Esophagus squamous epithelium (tissue), 4 donors: Measurements from ENCODE around the gene GALNT2.

ENCODE experiments used
- POLR2A ChIP-seq, 4 donors: fragments of 450-650 bp; IDR thresholded peaks; one replicate each; pipeline ENCODE4 v1.6.1; 2017; ENCODE audit warnings: antibody characterized with exemption in 4 of 4, mild to moderate bottlenecking in 4 of 4, moderate library complexity in 3 of 4
- TF ChIP-seq, protein P1 (sequence below), 6 experiments: fragments of 450-650 bp in 4 of 6; fragments of 200-600 bp in 2 of 6; sonication (generic) in 2 of 6; IDR thresholded peaks; one replicate each; pipeline ENCODE4 v1.5.1; 2016 to 2019; ENCODE audit warnings: antibody characterized with exemption in 6 of 6, mild to moderate bottlenecking in 4 of 6, moderate library complexity in 4 of 6

DNA sequence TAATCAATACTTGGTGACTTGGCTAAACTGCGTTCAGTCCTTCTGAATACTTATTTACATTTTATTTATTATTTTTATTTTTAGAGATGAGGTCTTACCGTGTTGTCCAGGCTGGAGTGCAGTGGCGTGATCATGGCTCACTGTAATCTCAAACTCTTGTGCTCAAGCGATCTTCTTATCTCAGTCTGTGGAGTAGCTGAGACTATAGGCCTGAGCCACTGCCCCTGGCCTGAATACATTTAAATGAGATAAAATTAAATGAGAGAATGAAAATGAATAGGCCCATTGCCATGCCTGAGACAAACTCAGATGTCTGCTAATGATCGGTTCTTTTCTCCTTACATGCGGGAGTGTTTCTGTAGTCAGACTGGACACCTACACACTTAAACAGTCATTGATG is 86.0 kb downstream of the GALNT2 start:
- TF ChIP-seq, protein P1, sequence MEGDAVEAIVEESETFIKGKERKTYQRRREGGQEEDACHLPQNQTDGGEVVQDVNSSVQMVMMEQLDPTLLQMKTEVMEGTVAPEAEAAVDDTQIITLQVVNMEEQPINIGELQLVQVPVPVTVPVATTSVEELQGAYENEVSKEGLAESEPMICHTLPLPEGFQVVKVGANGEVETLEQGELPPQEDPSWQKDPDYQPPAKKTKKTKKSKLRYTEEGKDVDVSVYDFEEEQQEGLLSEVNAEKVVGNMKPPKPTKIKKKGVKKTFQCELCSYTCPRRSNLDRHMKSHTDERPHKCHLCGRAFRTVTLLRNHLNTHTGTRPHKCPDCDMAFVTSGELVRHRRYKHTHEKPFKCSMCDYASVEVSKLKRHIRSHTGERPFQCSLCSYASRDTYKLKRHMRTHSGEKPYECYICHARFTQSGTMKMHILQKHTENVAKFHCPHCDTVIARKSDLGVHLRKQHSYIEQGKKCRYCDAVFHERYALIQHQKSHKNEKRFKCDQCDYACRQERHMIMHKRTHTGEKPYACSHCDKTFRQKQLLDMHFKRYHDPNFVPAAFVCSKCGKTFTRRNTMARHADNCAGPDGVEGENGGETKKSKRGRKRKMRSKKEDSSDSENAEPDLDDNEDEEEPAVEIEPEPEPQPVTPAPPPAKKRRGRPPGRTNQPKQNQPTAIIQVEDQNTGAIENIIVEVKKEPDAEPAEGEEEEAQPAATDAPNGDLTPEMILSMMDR (IDR thresholded peaks at IDR 0.05) = no peak
- TF ChIP-seq POLR2A (IDR thresholded peaks at IDR 0.05) = no peak
